ENCODE measurements around the gene CARD9.
"Not testable (repeated sequence)": the region's sequence is repeated elsewhere in the genome, so short reads cannot be mapped to it uniquely, and the experiment has no call there.

Gene CARD9

DNA sequence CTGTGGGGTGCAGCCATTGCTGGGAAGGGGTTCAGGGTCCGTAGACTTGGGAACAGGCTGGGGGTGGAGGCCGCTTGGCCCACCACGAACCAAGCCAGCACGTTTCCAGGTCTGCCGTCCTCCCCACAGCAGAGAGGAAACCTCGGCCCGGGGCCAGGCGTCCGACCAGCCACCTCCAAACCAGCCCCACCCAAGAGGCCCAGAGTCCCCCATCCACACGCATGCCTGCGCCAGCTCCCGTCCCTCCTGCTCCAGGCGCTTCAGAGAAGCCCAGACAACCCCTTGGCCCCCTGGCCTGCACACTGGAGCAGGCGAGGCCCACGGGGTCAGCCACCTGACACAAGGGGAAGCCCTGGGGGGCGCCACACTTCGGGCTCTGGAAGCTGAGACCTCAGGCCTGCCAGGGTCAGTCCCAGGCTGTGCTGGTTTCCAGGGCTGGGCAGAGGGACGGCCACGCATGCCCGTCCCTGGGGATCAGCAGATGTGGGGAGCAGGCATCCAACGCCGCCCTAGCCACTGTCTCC, 16.2 kb downstream of the CARD9 start:
- no peak overlapping the region for H3K4me3 ChIP-seq (ENCODE audit: low read depth, low read length)
- TF ChIP-seq, protein P1, sequence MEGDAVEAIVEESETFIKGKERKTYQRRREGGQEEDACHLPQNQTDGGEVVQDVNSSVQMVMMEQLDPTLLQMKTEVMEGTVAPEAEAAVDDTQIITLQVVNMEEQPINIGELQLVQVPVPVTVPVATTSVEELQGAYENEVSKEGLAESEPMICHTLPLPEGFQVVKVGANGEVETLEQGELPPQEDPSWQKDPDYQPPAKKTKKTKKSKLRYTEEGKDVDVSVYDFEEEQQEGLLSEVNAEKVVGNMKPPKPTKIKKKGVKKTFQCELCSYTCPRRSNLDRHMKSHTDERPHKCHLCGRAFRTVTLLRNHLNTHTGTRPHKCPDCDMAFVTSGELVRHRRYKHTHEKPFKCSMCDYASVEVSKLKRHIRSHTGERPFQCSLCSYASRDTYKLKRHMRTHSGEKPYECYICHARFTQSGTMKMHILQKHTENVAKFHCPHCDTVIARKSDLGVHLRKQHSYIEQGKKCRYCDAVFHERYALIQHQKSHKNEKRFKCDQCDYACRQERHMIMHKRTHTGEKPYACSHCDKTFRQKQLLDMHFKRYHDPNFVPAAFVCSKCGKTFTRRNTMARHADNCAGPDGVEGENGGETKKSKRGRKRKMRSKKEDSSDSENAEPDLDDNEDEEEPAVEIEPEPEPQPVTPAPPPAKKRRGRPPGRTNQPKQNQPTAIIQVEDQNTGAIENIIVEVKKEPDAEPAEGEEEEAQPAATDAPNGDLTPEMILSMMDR (IDR thresholded peaks at IDR 0.05; ENCODE audit: low read depth, low read length), result no peak

DNA sequence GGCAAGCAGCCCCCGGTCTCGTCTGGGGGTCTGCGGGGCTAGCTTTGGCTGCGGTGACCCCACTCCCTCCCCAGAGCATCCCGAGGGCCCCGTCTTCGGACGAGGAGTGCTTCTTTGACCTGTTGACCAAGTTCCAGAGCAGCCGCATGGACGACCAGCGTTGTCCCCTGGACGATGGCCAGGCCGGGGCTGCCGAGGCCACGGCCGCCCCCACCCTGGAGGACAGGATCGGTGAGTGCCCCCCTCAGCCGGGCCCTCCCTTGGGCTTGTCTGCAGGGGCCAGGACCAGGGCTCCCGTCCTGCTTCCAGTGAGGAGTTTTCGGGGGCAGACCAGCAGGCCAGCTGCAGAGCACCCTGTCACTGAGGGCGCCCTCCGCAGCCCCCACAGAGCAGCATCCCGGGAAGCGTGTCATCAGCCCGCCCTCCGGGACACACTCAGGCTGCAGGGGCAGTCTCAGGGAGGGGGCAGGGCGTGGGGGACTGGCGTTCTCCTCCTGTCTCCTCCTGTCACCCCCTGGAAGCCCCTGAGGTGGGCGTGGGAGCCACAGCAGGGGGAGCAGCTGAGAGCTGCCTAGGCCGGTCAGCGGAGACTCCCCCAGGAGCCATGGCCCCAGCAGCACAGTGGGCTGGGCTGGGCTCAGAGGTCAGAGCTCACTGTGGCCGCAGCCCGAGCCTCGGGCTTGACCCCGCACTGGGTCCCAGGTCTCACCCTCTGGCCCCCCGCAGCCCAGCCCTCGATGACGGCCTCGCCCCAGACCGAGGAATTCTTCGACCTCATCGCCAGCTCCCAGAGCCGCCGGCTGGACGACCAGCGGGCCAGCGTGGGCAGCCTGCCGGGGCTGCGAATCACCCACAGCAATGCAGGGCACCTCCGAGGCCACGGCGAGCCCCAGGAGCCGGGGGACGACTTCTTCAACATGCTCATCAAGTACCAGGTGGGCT, 17.6 kb downstream of the CARD9 start:
- TF ChIP-seq, protein P1 (IDR thresholded peaks at IDR 0.05; ENCODE audit: low read depth, low read length), result no peak
- H3K4me3 ChIP-seq (ENCODE audit: low read depth, low read length), result no peak overlapping the region

DNA sequence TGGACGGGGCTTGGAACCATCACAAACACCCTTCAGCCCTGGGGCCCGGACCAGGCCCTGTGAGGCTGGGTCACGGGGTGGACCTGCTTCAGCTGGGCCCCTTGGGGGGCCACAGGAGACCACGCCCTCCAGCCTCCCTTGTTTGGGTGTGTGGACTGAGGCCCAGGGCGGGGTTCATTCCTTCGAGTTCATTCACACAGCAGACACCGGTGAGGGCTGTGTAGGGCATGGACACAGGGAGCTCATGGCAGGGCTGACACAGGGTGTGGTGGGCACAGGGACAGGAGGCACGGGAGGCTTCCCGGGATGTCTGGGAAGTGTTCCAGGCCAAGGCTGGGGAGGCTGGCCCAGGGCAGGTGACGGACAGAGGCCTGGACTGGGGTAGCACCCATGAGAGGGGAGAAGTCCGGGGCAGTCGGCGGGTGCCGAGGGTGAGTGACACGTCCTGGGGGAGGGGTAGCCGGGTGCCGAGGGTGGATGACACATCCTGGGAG, 18.8 kb downstream of the CARD9 start:
- TF ChIP-seq, protein P1 (IDR thresholded peaks at IDR 0.05; ENCODE audit: low read depth, low read length), result no peak
- H3K4me3 ChIP-seq (ENCODE audit: low read depth, low read length), result no peak overlapping the region

- TF ChIP-seq, protein P1 (IDR thresholded peaks at IDR 0.05; ENCODE audit: low read depth, low read length), result no peak
- H3K4me3 ChIP-seq (ENCODE audit: low read depth, low read length), result no peak overlapping the region
Measured at GRCh38 chr9:136353757-136354488, 19.5 kb downstream of the CARD9 start.

DNA sequence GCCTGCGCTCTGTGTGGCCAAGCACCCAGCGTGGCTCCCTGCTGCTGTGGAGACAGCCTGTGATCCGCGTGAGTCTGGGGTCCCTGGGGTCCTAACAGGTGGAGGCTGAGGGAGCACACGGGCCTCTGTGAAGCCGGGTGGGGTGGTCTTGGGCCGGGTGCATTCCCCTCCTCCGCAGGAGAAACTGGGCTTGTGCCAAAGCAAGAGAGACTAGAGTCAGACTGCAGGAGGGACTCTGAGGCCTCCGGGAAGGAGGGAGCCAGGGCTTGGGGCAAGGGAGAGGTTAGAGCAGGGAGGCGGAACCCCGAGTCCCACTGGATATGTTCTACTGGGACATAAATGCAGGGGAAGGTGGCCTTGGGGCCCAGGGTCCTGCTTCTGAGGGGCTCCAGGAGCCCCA, 20.4 kb downstream of the CARD9 start:
- TF ChIP-seq, protein P1 (IDR thresholded peaks at IDR 0.05; ENCODE audit: low read depth, low read length), result no peak
- no peak overlapping the region for H3K4me3 ChIP-seq (ENCODE audit: low read depth, low read length)

DNA sequence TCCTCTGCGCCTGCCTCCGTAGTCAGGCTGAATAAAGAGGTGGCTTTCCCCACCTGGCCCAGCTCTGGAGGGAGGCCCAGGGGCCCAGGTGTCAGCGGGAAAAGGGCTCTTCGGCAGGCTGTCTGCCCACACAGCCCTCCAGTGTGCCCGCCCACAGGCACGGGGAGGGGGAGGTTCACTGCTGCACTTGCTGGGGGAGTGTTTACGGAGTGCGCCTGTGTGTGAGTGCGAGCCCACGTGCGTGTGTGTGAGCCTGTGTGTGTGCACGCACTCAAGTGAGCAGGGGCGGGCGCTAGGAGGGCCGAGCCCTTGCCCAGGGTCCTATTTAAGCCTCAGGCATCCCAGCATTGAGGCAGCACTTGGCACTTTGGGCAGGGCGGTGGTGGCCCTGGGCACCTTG, 20.8 kb downstream of the CARD9 start:
- H3K4me3 ChIP-seq (ENCODE audit: low read depth, low read length), result no peak overlapping the region
- TF ChIP-seq, protein P1 (IDR thresholded peaks at IDR 0.05; ENCODE audit: low read depth, low read length), result no peak

- H3K4me3 ChIP-seq (ENCODE audit: low read depth, low read length), result not testable (repeated sequence)
Measured at GRCh38 chr9:136351868-136352267, 21.6 kb downstream of the CARD9 start.

All from WI38 (cell line).